HepG2 (cell line): ENCODE results near the gene CCNB1.

Experiments
- LBX2 ChIP-seq: sonication (generic); formaldehyde crosslinking; IDR thresholded peaks from 2 replicates; pipeline ENCODE4 v1.5.0; 2020; ENCODE audit warnings: missing genetic modification reagents, mild to moderate bottlenecking, borderline replicate concordance
- POLR2A ChIP-seq, 2 experiments: IDR thresholded peaks; 2 replicates each; pipeline ENCODE4 v1.6.1; 2011; ENCODE audit warnings: low read depth in 2 of 2, low read length in 2 of 2, mild to moderate bottlenecking in 1 of 2, moderate library complexity in 1 of 2; ENCODE audit not compliant: insufficient read depth in 1 of 2
- REL ChIP-seq: sonication (generic); formaldehyde crosslinking; conservative IDR thresholded peaks from 2 replicates; pipeline ENCODE4 v1.8.0; 2022; ENCODE audit warnings: mild to moderate bottlenecking, missing genetic modification reagents, moderate library complexity
- ZSCAN29 ChIP-seq: sonication (generic); formaldehyde crosslinking; conservative IDR thresholded peaks from 2 replicates; pipeline ENCODE4 v1.4.0; 2020; ENCODE audit warnings: mild to moderate bottlenecking, missing genetic modification reagents

DNA sequence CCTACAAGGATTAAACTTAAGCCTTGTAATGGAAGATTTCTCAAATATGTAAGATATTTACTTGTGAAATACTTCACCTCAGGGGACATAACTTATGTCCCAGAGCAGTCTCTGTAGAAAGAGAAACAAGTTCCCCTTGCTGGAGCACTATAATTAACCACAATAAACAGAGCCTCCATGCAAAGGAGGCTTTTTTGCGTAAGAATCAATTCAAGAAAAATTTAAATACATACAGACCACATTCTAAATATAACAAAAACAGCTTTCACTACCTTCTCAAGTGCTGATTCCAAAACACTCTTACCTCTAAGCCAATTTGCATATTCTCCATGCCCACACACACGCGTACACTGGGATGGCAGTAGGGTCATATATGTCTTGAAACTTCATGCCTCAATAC is 30.7 kb upstream of the CCNB1 start:
- no peak for TF ChIP-seq LBX2 (CRISPR knock-in tag)
- TF ChIP-seq POLR2A (IDR thresholded peaks at IDR 0.05; ENCODE audit: insufficient read depth in 1 of 2, low read depth in 2 of 2, low read length in 2 of 2), result no peak
- TF ChIP-seq REL, result no peak
- no peak for TF ChIP-seq ZSCAN29 (CRISPR knock-in tag)
